Measurements from ENCODE around the gene STARD10. TPM values are rescaled to one million over a fixed set of nuclear protein-coding genes. Genes with fewer than 3 reads are reported as not detected.

STARD10 gene
- total and polyA plus RNA-seq, 9 of the 15 experiments (the other 6 are each of a cell fraction or from before 2014, with no cell fraction given) = 0.15 to 52.9 (median 32.3) TPM

DNA sequence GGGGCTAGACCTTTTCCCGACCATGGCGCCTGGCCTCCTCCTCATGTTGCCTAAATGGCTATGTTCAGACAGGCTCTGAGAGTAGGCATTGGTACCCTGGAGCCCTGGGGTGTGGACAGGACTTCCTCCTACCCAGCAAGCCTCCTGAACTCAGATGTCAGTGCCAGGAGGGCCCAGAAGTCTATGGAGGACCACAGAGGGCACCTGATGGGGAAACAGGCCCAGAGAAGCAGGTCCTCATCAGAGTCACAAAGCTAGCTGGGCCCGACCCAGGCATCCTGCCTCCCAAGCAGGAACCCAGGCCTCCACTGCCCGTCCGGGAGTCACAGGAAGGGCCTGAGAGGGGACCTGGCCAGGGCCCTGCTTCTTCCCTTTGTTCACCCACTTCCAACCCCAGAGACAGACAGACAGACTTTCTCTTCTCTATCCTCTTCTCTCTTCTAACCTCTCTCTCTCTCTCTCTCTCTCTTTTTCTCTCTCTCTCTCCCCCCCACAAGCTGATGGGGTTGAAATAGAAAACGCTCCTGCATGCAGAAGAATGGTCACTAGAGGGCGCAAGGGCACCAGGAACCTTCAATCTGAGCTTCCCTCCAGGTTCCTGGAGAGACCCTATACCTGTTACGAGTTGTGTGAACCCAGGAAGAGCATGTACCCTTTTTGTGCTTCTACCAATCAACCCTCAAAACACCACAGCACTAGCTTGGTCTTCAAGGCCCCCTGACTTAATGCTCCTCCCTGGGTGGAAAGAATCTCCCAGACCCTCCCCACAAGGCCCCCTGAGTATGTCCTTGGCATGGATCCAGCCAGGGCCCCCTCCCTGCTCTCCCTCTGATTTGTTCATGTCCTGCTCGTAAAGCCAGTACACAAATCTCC lies 68.8 kb downstream of the STARD10 start:
- peak; percentile 96 for FAIRE-seq
- H3K9ac ChIP-seq (ENCODE audit: insufficient read depth in 1 of 2, low read depth in 2 of 2, low read length in 2 of 2) = no peak overlapping the region
- no peaks in the 10 kb centered on the region for H4K20me1 ChIP-seq (replicated peaks; ENCODE audit: control insufficient read depth, insufficient read depth, low read length)
- no peak overlapping the region for H2AFZ ChIP-seq (ENCODE audit: low read depth, low read length)
- H3K4me1 ChIP-seq (replicated peaks in 1 of 2; ENCODE audit: control insufficient read depth in 2 of 2, insufficient read depth in 2 of 2, low read length in 2 of 2) = peaks cover 13 to 29% of the 10 kb centered on the region in 2 experiments; a peak in 4 of 5 replicates
- CTCF ChIA-PET (ENCODE audit: low intra/inter-chr PET ratio) = interaction anchor here (0.6 to 2.4 kb wide), 5 partner anchors 69 to 516 kb away, joined by 3 to 24 read pairs (median 3); partner anchors contain the start of genes ATG16L2 and STARD10
- H3K27ac ChIP-seq (ENCODE audit: extremely low read depth, low read depth, low read length) = no peak overlapping the region
- peak; percentile 75 to 89 (median 80) for DNase-seq (ENCODE audit: extremely low read depth in 1 of 4, low spot score in 3 of 4)
- no peak overlapping the region for H3K4me2 ChIP-seq (ENCODE audit: insufficient read depth, low read length)
- POLR2A ChIA-PET = interaction anchor here (0.5 to 1.4 kb wide), 9 partner anchors 8 to 552 kb away, joined by 3 to 5 read pairs (median 4); partner anchors contain the start of gene STARD10
- peaks cover 55% of the 10 kb centered on the region for H3K36me3 ChIP-seq (ENCODE audit: control insufficient read depth, insufficient read depth, low read length)
- no peak overlapping the region for H3K4me3 ChIP-seq
- no peaks in the 10 kb centered on the region for H3K9me3 ChIP-seq (replicated peaks; ENCODE audit: control insufficient read depth, insufficient read depth, low read depth, low read length)
- peaks cover 5% of the 10 kb centered on the region for H3K9me1 ChIP-seq (ENCODE audit: control insufficient read depth, insufficient read depth, low read length)
- no peaks in the 10 kb centered on the region for H3K27me3 ChIP-seq (ENCODE audit: control insufficient read depth in 2 of 2, insufficient read depth in 2 of 2, low read length in 2 of 2)
- intact Hi-C loops (cut with micrococcal nuclease) (loop anchor here (1.0 to 5.0 kb wide), 5 partner anchors 28 to 447 kb away; partner anchors contain the start of gene ATG16L2), in situ Hi-C loops (cut with MboI) (loop anchor here (5.0 to 10.0 kb wide), 2 partner anchors 460 to 512 kb away; no protein-coding TSS in a partner anchor)
- WGBS (ENCODE audit: insufficient coverage, low coverage, missing lambda C conversion rate) = 47% methylated on average over 9 of the region's 9 CpGs
- no TSS peak for BruUV-seq (replicated peaks)
- peak; percentile 80 for ATAC-seq
- peaks cover 53% of the 10 kb centered on the region for H3K79me2 ChIP-seq (ENCODE audit: control insufficient read depth, insufficient read depth, low read length)
- TF ChIP-seq MTA2 (IDR thresholded peaks at IDR 0.05; ENCODE audit: low read depth) = no peak
- peak; percentile 49; the same call in 1 of the 2 replicates for TF ChIP-seq CTBP1 (IDR thresholded peaks at IDR 0.05; ENCODE audit: borderline replicate concordance)
- no peak for TF ChIP-seq MAFF (IDR thresholded peaks at IDR 0.05; ENCODE audit: low read length)
- peak; percentile 12; the same call in 1 of the 2 replicates for TF ChIP-seq MTA1 (IDR thresholded peaks at IDR 0.05; ENCODE audit: borderline replicate concordance)
- TF ChIP-seq KAT2B (IDR thresholded peaks at IDR 0.05; ENCODE audit: low read depth, low read length) = no peak
- peak; percentile 84 for TF ChIP-seq CC2D1A (IDR thresholded peaks at IDR 0.05)
- no peak for TF ChIP-seq NR2F6 (CRISPR knock-in tag; IDR thresholded peaks at IDR 0.05)
- no peak for TF ChIP-seq ATF1 (CRISPR knock-in tag; IDR thresholded peaks at IDR 0.05)
- TF ChIP-seq ATF1 (tag; IDR thresholded peaks at IDR 0.05) = 0 out of 2 replicates have a peak, but pooled peaks have one; percentile 12
- no peak for TF ChIP-seq ELF2 (CRISPR knock-in tag; IDR thresholded peaks at IDR 0.05)
- TF ChIP-seq, protein P1, sequence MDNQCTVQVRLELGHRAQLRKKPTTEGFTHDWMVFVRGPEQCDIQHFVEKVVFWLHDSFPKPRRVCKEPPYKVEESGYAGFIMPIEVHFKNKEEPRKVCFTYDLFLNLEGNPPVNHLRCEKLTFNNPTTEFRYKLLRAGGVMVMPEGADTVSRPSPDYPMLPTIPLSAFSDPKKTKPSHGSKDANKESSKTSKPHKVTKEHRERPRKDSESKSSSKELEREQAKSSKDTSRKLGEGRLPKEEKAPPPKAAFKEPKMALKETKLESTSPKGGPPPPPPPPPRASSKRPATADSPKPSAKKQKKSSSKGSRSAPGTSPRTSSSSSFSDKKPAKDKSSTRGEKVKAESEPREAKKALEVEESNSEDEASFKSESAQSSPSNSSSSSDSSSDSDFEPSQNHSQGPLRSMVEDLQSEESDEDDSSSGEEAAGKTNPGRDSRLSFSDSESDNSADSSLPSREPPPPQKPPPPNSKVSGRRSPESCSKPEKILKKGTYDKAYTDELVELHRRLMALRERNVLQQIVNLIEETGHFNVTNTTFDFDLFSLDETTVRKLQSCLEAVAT (IDR thresholded peaks at IDR 0.05) = 0 out of 4 replicates have a peak, but pooled peaks of 1 of the 2 experiments have one; percentile 50
- 0 out of 2 replicates have a peak, but pooled peaks have one; percentile 28 for TF ChIP-seq TEAD4 (IDR thresholded peaks at IDR 0.05; ENCODE audit: low read length)
- TF ChIP-seq TEAD4 (CRISPR knock-in tag; IDR thresholded peaks at IDR 0.05; ENCODE audit: borderline replicate concordance) = no peak
- 0 out of 2 replicates have a peak, but pooled peaks have one; percentile 41 for TF ChIP-seq JUND (IDR thresholded peaks at IDR 0.05; ENCODE audit: borderline replicate concordance, low read depth, low read length)
- no peak; the same call in 2 of the 3 replicates for TF ChIP-seq JUND (tag; IDR thresholded peaks at IDR 0.05; ENCODE audit: borderline replicate concordance, low read depth, low read length)
- no peak for TF ChIP-seq NR1H2 (CRISPR knock-in tag; IDR thresholded peaks at IDR 0.05)
- TF ChIP-seq NRF1 (conservative IDR thresholded peaks at IDR 0.05 in 1 of 2, IDR thresholded peaks at IDR 0.05 in 1 of 2) = peak in 1 of 2 experiments; percentile 38; a peak in 1 of 4 replicates
- no peak for TF ChIP-seq ZNF436 (CRISPR knock-in tag; IDR thresholded peaks at IDR 0.05)
- no peak for TF ChIP-seq ASH1L (IDR thresholded peaks at IDR 0.05; ENCODE audit: borderline replicate concordance, low read depth, partially characterized antibody)
- TF ChIP-seq ARID2 (IDR thresholded peaks at IDR 0.05) = peak; percentile 87
- no peak for TF ChIP-seq KAT8 (IDR thresholded peaks at IDR 0.05; ENCODE audit: low read depth)

Measured in K562 (cell line).